Activated CD8-positive, alpha-beta memory T cell treated with anti-CD3 and anti-CD28 coated beads, Interleukin-2, amount 50 U/mL, for 24 hours (primary cell): ENCODE measurements around the gene TLR2.

ENCODE experiments used
- DNase-seq: peaks from one replicate; pipeline ENCODE4 v3.0.0-alpha.2; 2020; ENCODE audit errors: extremely low read depth

The TLR2 gene

GRCh38 chr4:153684182-153684970 lies at the start of gene TLR2:
TSS of gene TLR2 (plus strand) at chr4:153684280. CDS start at chr4:153702908, 18,628 bp downstream.
- peak; percentile 10 for DNase-seq

- DNase-seq = no peak
Measured at GRCh38 chr4:153634738-153635353, 49.2 kb upstream of the TLR2 start.

- DNase-seq = no peak
Measured at GRCh38 chr4:153635846-153636245, 48.2 kb upstream of the TLR2 start.

- no peak for DNase-seq
Measured at GRCh38 chr4:153637201-153637600, 46.9 kb upstream of the TLR2 start.

- DNase-seq = no peak
Measured at GRCh38 chr4:153638011-153638410, 46.1 kb upstream of the TLR2 start.

DNA sequence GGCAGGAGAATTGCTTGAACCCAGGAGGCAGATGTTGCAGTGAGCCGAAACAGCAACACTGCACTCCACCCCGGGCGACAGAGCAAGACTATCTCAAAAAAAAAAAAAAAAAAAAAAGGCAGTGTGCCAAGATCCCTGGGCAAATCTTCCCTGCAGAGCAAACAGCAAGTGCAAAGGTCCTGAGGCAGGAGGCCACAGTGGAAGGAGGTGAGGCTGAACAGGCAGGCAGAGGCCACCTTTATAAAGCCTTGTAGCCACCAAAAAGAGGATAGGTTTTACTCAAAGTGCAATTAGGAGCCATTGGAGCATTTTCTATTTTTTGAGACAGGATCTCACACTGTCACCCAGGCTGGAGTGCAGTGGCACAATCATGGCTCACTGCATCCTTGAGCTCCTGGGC lies 45.1 kb upstream of the TLR2 start:
- DNase-seq = no peak

DNA sequence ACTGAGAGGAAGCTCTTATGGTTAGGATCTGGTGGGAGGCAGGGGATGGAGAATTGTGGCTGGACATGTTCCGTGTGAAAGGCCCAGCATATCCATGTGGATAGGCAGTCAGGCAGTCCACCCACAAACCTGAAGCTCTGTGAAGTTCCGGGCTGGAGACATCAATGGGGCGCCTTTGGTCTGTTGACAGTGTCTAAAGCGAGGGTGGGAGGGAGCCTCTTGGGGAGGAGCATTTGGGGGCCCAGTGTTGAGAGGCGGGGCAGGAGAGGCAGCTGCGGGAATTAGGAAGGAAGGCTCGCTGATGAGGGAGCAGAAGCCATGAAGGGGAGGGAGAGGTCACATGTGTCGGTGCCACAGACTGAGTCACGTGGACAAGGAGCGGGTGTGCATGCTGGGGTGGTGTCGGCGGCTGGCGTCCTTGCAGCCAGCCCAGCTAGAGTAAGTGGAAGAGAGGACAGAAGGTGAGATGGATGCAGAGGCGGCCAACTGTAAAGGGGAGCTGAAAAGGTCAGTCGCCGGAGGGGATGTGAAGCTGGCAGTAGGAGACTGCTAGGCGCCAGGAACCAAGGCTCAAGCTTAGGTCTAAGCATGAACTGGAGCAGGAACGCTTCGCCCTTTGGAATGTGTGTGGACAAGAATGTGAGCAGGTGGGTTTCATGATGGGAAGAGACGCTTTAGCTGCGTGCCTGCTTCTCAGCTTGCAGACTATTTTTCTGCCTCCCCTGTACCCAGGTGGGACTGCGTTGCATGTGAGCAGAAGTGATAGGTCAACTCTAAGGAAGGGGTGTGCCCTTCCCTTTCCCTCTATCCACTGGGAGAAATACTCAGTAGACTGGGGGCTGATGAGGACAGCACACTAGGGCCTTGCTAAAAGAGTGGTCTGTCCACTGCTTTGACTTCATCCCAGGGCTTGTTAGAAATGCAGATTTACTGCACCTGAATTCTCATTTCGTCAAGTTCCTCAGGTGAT lies 44.0 kb upstream of the TLR2 start:
- no peak for DNase-seq

DNA sequence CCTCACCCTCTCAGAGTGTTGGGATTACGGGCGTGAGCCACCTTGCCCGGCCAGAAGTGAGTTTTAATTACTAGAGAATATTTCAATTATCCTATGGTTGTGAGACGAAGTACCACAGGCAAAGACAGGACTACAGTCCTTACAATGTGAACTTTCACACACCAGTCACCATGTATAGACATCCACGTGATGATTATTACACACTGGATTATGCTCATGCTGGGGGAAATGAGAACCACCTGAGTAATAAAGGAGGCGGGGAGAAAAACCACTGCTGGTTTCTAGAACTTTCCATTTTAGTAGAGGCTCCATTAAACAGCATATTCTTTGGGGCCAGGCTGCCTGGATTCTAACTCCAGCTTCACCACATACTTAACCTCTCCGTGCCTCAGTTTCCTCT lies 42.5 kb upstream of the TLR2 start:
- DNase-seq = no peak

- DNase-seq = no peak
Measured at GRCh38 chr4:153643406-153644383, 40.4 kb upstream of the TLR2 start.

GRCh38 chr4:153645183-153645582 lies 38.9 kb upstream of the TLR2 start:
- DNase-seq = no peak

- DNase-seq = no peak
Measured at GRCh38 chr4:153646261-153646660, 37.8 kb upstream of the TLR2 start.

GRCh38 chr4:153646978-153647377 lies 37.1 kb upstream of the TLR2 start:
- no peak for DNase-seq

DNA sequence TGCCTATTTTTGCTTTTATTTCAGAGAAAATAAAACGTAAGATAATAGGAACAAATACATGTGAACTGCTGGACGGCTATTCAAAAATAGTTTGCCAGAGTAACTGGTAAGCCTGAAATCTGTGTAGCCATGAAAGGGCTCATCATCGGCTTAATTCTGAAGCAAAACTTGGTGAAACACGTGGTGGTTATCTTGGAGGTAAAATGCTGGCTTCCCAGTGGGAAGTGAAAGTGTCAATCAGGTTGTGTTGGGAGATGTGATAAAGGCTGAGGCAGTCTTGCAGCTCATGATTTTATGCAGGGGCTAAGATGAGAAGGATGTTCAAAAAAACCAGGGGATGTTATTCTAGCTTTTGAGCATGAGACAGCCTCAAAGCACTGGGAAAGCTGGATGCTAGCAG lies 36.1 kb upstream of the TLR2 start:
- DNase-seq = no peak

GRCh38 chr4:153649572-153649991 lies 34.5 kb upstream of the TLR2 start:
- no peak for DNase-seq

- no peak for DNase-seq
Measured at GRCh38 chr4:153651116-153651515, 33.0 kb upstream of the TLR2 start.

DNA sequence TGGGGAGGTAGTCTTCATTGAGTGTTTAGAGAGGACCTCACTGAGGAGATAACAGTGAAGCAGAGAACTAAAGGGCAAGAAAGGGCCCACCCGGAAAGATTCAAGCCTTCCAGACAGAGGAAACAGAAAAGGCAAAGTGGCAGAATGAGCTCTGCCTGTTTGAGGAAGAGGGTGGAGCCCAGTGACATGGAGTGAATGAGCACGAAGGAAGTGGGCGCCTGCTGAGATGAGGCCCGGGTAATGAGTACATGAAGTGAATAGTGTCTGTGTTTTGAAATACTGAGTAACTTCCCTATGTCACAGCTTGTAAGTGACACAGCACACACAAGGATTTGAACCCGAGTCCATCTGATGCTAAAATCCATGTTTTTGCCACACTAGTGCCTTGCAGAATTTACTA lies 32.5 kb upstream of the TLR2 start:
- peak; percentile 7 for DNase-seq

DNA sequence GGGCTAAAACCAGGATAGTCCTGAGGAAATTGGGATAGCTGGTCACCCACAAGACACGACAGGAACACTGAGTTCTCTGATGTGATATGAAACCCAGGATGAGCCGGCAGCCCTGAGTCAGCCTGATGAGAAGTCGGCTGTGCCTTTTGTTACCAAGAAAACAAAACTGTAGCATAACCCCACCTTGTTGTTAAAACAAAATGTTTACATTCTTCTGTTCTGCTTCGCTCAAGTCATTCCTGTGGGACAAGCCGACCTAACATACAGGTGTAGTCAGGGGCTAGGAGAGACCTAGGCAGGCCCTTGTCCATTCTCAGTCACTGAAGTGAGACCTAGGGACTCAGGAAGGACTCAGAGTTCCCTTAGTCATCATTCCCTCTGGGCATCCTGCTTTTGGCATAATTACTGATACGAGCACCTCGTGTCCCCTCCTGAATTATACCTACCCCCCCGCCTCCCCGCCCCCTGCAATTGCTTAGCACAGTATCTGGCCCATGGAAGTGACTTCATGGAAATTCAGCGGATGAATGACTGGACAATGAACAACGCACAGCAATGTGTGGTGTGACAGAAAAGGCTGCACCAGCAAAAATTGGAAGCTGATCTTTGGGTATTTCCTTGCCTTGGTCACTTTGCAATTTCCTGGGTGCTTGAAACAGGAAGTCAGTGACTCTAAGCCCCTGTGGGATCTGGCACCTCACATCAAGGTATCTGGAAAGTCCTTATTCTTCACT lies 31.9 kb upstream of the TLR2 start:
- DNase-seq = no peak

DNA sequence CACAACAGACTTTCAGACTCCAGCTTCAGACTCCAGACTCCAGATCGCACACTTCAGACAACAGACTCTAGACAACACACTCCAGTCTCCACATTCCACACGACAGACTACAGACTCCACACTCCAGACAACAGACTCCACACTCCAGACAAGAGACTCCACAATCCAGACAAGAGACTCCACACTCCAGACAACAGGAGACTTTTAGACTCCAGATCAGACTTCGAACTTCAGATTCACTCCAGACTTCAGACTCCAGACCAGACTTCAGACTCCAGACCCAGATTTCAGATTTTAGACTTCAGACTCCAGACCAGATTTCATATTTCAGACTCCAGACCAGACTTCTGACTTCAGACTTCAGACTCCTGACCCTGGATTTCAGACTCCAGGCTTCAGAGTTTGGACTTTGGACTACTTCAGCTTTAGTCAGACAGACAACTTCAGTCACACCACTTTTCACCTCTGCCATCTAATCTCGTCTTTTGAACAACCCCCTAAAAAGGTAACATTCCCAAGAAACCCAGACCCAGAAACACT lies 29.0 kb upstream of the TLR2 start:
- no peak for DNase-seq

GRCh38 chr4:153655928-153656327 lies 28.2 kb upstream of the TLR2 start:
- no peak for DNase-seq

DNA sequence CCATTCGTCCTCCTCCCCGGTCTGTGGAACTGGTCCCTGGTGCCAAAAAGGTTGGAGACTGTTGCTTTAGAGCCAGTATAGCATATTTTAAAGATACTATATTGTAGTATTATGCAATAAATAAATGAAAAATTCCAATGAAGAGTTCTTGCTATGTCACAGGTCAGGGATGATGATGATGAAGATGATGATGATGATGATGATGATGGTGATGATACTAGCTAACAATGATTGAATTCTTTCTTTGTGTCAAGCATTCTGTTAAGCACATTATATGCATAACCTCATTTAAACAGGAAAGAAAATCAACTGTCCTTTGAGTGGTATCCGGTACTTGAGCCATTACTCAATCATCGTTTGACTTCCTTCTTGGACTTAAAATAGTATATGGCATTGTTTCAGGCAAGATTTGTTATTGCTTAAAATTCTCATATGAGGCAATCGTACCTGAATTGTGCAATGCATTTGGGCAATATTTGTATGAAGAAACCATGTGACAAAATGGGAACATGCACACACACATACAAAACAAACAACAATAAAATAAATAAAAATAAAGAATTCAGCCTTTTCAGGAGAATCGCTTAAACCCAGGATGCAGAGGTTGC lies 22.8 kb upstream of the TLR2 start:
- DNase-seq = no peak
